Chondrocyte (in vitro differentiated cells): Measurements from ENCODE around the gene SIDT2. TPM values are rescaled to one million over a fixed set of nuclear protein-coding genes. Genes with fewer than 3 reads are reported as not detected.

Experiments used
- DNase-seq: peaks from one replicate; pipeline ENCODE4 v3.0.0; 2021; ENCODE audit warnings: mixed read lengths, low spot score
- H3K27ac Mint-ChIP-seq: one replicate; pipeline ENCODE4 v1.8.0; 2021; ENCODE audit warnings: mild to moderate bottlenecking, moderate library complexity, mixed read lengths; ENCODE audit not compliant: unreplicated experiment
- H3K27me3 Mint-ChIP-seq: 2 replicates; pipeline ENCODE4 v1.8.0; 2021; ENCODE audit warnings: low read depth, mixed read lengths
- H3K36me3 Mint-ChIP-seq: 2 replicates; pipeline ENCODE4 v1.8.0; 2021; ENCODE audit warnings: low read depth, mixed read lengths
- H3K4me1 Mint-ChIP-seq: 2 replicates; pipeline ENCODE4 v1.8.0; 2021; ENCODE audit warnings: low read depth, mild to moderate bottlenecking, mixed read lengths
- H3K4me3 Mint-ChIP-seq: one replicate; pipeline ENCODE4 v1.8.0; 2021; ENCODE audit warnings: mild to moderate bottlenecking, moderate library complexity, mixed read lengths; ENCODE audit not compliant: unreplicated experiment
- H3K9me3 Mint-ChIP-seq: 2 replicates; pipeline ENCODE4 v1.8.0; 2021; ENCODE audit warnings: low read depth, mixed read lengths
- total RNA-seq: library from RNA; stranded (reverse); gene quantifications from 3 replicates; pipeline ENCODE4 v1.2.1, GENCODE V29; 2021
- TF ChIP-seq, protein P1 (sequence below): fragments of 200-600 bp; sonication (generic); IDR thresholded peaks from 2 replicates; pipeline ENCODE4 v1.5.0; 2021; ENCODE audit warnings: antibody characterized with exemption, mild to moderate bottlenecking, moderate library complexity

Gene SIDT2
- total RNA-seq, 1 donor from 2014 or later: 38.8 TPM

DNA sequence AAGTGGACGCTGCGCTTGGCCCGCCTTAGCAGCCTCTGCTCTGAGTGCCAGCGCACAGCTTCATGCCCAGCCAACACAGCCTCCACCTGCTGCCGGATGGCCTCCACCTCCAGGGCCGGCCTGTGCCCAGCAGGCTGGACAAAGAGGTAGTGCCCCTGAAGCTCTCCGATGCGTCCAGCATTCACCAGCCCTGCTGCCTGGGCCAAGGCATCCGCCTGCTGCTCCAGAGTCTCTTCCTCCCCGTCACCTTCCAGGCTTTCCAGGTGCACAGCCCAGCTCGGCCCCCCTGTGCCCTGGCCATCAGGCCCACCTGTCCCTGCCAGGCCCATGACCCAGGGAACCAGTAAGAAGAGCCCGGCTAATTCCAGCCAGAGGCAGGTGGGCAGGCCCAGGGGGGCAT lies 50.9 kb downstream of the SIDT2 start:
- Mint-ChIP-seq H3K36me3 (peaks cover 12% of the 10 kb centered on the region), H3K4me1 (peaks cover 44% of the 10 kb centered on the region), H3K4me3 (no peak overlapping the region), H3K27me3 (no peaks in the 10 kb centered on the region), H3K27ac (peak overlapping the region; percentile 54), H3K9me3 (no peaks in the 10 kb centered on the region)
- TF ChIP-seq, protein P1, sequence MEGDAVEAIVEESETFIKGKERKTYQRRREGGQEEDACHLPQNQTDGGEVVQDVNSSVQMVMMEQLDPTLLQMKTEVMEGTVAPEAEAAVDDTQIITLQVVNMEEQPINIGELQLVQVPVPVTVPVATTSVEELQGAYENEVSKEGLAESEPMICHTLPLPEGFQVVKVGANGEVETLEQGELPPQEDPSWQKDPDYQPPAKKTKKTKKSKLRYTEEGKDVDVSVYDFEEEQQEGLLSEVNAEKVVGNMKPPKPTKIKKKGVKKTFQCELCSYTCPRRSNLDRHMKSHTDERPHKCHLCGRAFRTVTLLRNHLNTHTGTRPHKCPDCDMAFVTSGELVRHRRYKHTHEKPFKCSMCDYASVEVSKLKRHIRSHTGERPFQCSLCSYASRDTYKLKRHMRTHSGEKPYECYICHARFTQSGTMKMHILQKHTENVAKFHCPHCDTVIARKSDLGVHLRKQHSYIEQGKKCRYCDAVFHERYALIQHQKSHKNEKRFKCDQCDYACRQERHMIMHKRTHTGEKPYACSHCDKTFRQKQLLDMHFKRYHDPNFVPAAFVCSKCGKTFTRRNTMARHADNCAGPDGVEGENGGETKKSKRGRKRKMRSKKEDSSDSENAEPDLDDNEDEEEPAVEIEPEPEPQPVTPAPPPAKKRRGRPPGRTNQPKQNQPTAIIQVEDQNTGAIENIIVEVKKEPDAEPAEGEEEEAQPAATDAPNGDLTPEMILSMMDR: no peak
- no peak for DNase-seq

DNA sequence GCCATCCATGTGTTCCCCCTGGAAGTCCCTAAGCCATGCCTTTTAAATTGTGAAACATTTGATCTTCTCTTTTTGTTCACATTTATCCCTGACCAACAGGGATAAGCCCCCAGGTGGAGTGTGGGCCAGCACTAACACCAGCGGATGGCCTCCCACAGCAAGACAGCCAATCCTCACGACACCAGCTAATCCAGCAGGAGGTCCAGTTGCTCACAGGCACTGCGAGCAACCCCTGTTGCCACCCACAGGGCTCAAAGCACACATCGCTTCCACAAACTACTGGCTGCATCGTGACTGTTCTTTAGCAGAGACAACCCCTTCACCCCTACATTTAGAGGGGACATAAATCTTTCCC lies 51.4 kb downstream of the SIDT2 start:
- H3K9me3 Mint-ChIP-seq: no peaks in the 10 kb centered on the region

DNA sequence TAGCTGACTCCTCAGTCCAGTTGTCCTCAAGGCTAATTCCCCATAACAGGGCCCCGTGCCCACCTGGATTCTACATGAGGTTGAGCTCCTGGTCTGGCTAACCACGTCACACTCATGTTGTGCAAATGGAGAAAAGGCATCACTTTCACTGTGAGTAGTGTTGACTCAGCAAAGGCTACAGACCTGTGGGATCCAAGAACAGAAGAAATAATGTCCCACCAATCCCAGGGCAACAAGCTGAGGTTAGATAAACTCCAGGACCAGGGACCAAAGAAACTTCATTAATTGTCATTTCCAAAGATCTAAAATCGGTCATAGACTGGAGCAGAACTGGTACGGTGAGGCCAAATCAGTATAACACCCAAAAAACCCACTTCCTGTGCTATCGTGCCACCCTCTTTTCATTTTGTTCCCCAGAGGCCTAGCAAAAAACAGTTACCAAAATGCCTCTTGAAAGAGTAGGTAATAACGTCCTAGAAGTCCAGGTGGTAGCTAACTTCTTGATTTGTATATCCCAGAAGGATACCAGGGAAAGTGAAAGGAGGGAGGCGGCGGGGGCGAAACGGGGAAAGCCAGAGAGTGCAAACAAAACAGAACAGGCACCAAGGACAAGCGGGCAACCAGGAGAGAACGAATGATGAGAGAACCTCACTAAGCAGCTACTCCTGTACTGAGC lies 51.9 kb downstream of the SIDT2 start:
- Mint-ChIP-seq H3K27ac (peak overlapping the region; percentile 66), H3K36me3 (peaks cover 12% of the 10 kb centered on the region), H3K4me3 (peak overlapping the region; percentile 98), H3K9me3 (no peaks in the 10 kb centered on the region), H3K27me3 (no peaks in the 10 kb centered on the region), H3K4me1 (peaks cover 44% of the 10 kb centered on the region)
- no peak for DNase-seq
- TF ChIP-seq, protein P1: no peak

More for the DNA sequence above, 51.4 kb downstream of the SIDT2 start:
- H3K4me3 Mint-ChIP-seq: no peak overlapping the region
- no peaks in the 10 kb centered on the region for H3K27me3 Mint-ChIP-seq
- TF ChIP-seq, protein P1: no peak
- peak overlapping the region; percentile 49 for H3K27ac Mint-ChIP-seq
- no peak for DNase-seq
- H3K36me3 Mint-ChIP-seq: peaks cover 12% of the 10 kb centered on the region
- peaks cover 44% of the 10 kb centered on the region for H3K4me1 Mint-ChIP-seq

DNA sequence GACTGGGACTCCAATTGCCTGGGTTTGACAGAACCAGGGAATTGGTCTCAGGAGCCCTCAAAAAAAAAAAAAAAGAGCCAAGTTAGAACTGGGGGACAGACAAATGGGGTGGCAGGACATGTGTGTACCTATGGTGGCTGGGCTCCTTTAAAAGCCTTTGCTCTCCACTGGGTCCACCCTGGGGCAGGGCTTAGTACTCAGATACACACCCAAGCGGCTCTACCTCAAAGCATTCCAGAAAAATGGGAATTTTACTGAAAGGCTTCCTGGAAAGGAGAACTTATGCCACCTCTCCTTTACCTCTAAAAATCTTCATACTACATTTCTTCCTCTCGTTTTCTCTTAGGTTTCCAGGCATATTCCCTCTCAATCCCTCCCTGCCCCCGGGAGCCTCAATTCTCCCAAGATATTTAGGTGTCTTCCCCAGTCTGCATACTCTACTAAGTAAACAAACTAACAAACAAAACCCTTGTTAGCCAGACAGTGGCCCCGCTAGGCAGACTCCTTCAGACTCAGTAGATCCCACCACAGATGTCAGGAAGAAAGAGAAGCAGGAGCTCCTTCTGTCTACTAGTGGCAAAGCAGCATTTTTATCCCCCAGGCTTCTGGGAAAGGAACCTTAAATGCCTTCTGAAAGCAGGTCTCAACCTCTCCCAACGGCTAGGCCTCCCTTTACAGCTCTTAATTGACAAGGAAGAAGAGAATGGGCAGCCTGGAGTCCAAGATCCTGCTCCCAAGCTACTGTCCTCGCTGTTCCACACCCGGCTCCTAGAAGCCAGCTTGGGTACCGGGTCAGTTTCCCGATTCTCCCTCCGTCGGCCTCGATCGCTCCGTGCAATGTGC lies 52.7 kb downstream of the SIDT2 start:
- Mint-ChIP-seq H3K4me1 (peaks cover 43% of the 10 kb centered on the region), H3K36me3 (peaks cover 12% of the 10 kb centered on the region), H3K4me3 (peak overlapping the region; percentile 98), H3K9me3 (no peaks in the 10 kb centered on the region), H3K27me3 (no peaks in the 10 kb centered on the region), H3K27ac (peak overlapping the region; percentile 93)
- DNase-seq: no peak
- TF ChIP-seq, protein P1: no peak

DNA sequence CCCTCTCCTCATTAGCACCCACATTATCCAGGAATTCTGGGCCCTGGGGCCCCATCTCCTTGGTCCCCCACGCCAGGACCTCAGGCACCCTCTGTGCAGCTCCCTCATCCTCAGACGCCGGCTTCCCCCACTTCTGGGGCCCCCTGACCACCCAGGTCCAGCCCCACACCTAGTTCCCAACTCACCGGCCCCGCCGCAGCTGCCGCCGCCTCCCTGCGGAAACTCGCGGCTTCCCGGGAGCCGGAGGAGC lies 53.2 kb downstream of the SIDT2 start, which contains the start of gene PCSK7:
PCSK7 (minus strand) TSS at position 232 of the 250 bp plus-strand sequence. CDS start 2,229 bp downstream, outside the sequence.
- H3K4me1 Mint-ChIP-seq: peaks cover 38% of the 10 kb centered on the region
- TF ChIP-seq, protein P1: no peak
- no peak for DNase-seq
- no peaks in the 10 kb centered on the region for H3K9me3 Mint-ChIP-seq
- no peaks in the 10 kb centered on the region for H3K27me3 Mint-ChIP-seq
- H3K27ac Mint-ChIP-seq: peak within 1 kb of the TSS; percentile 99
- peaks cover 12% of the 10 kb centered on the region for H3K36me3 Mint-ChIP-seq
- peak within 1 kb of the TSS; percentile 98 for H3K4me3 Mint-ChIP-seq
